HEK293T (cell line): ENCODE results near the gene TTLL6.

Source experiments
- CTCF ChIA-PET: fragments of 350-600 bp; formaldehyde crosslinking; extraction: SDS; loops from one replicate; lab custom pipeline; 2021; ENCODE audit warnings: antibody characterized with exemption, inconsistent platforms; lab: Yijun Ruan, JAX
- POLR2A ChIA-PET: fragments of 350-600 bp; formaldehyde crosslinking; extraction: SDS; loops from one replicate; lab custom pipeline; 2020; ENCODE audit warnings: antibody characterized with exemption, inconsistent platforms; lab: Yijun Ruan, JAX
- DNase-seq: peaks from one replicate; pipeline ENCODE4 v3.0.0; 2012; ENCODE audit warnings: mixed read lengths; ENCODE audit errors: extremely low spot score
- ARNT ChIP-seq: fragments of 450-650 bp; IDR thresholded peaks from 2 replicates; pipeline ENCODE4 v1.6.1; 2017; ENCODE audit warnings: mild to moderate bottlenecking
- BHLHE40 ChIP-seq: fragments of 450-650 bp; IDR thresholded peaks from 2 replicates; pipeline ENCODE4 v1.6.1; 2016; ENCODE audit warnings: mild to moderate bottlenecking, moderate library complexity, borderline replicate concordance
- CTBP1 ChIP-seq: fragments of 450-650 bp; IDR thresholded peaks from 2 replicates; pipeline ENCODE4 v1.6.1; 2016; ENCODE audit warnings: borderline replicate concordance
- ELF4 ChIP-seq: fragments of 450-650 bp; IDR thresholded peaks from 2 replicates; pipeline ENCODE4 v1.6.1; 2017; ENCODE audit warnings: antibody characterized with exemption
- FOXA1 ChIP-seq: fragments of 450-650 bp; IDR thresholded peaks from 2 replicates; pipeline ENCODE4 v1.6.1; 2016; ENCODE audit warnings: mild to moderate bottlenecking
- FOXK2 ChIP-seq: fragments of 450-650 bp; IDR thresholded peaks from 2 replicates; pipeline ENCODE4 v1.6.1; 2016; ENCODE audit warnings: mild to moderate bottlenecking
- FOXM1 ChIP-seq: fragments of 450-650 bp; IDR thresholded peaks from 2 replicates; pipeline ENCODE4 v1.6.1; 2017; ENCODE audit warnings: mild to moderate bottlenecking, borderline replicate concordance
- HDGF ChIP-seq: fragments of 450-650 bp; IDR thresholded peaks from 2 replicates; pipeline ENCODE4 v1.6.1; 2017; ENCODE audit warnings: antibody characterized with exemption, borderline replicate concordance
- L3MBTL2 ChIP-seq: fragments of 450-650 bp; conservative IDR thresholded peaks from 2 replicates; pipeline ENCODE4 v1.6.1; 2016; ENCODE audit warnings: mild to moderate bottlenecking
- LEF1 ChIP-seq: fragments of 450-650 bp; IDR thresholded peaks from 2 replicates; pipeline ENCODE4 v1.6.1; 2017; ENCODE audit warnings: mild to moderate bottlenecking, borderline replicate concordance
- NFRKB ChIP-seq: fragments of 450-650 bp; IDR thresholded peaks from 2 replicates; pipeline ENCODE4 v1.6.1; 2016; ENCODE audit warnings: mild to moderate bottlenecking, moderate library complexity
- SP1 ChIP-seq: fragments of 450-650 bp; IDR thresholded peaks from 2 replicates; pipeline ENCODE4 v1.6.1; 2017
- SUZ12 ChIP-seq: fragments of 450-650 bp; IDR thresholded peaks from 2 replicates; pipeline ENCODE4 v1.6.1; 2016; ENCODE audit warnings: mild to moderate bottlenecking
- TARDBP ChIP-seq: fragments of 450-650 bp; IDR thresholded peaks from 2 replicates; pipeline ENCODE4 v1.6.1; 2016
- ZNF384 ChIP-seq: fragments of 450-650 bp; IDR thresholded peaks from 2 replicates; pipeline ENCODE4 v1.6.1; 2016
- TF ChIP-seq, protein P1 (sequence below): fragments of 450-650 bp; IDR thresholded peaks from 2 replicates; pipeline ENCODE4 v1.6.1; 2016

Gene TTLL6

GRCh38 chr17:48816774-48817590 lies at the start of gene TTLL6:
TSS of gene TTLL6 (minus strand) at chr17:48817229. CDS start at chr17:48817072, 157 bp downstream.
- ChIA-PET POLR2A (interaction anchor here (0.7 to 1.7 kb wide), 3 partner anchors 12 to 76 kb away, joined by 3 to 6 read pairs (median 4); partner anchors contain the start of gene ATP5MC1), CTCF (interaction anchor here (0.9 to 9.6 kb wide), 3 partner anchors 12 to 557 kb away, joined by 3 to 150 read pairs (median 18); no protein-coding TSS in a partner anchor)
- TF ChIP-seq CTBP1 = no peak
- peak; percentile 59; the same call in 1 of the 2 replicates for TF ChIP-seq FOXM1
- DNase-seq = peak; percentile 90

- ChIA-PET CTCF (interaction anchor here (1.0 kb wide), 1 partner anchor 18 kb away, joined by 3 read pairs; no protein-coding TSS in a partner anchor), POLR2A (interaction anchor here (1.2 kb wide), 1 partner anchor 28 kb away, joined by 3 read pairs; no protein-coding TSS in a partner anchor)
- no peak for DNase-seq
- TF ChIP-seq CTBP1 (no peak), L3MBTL2 (no peak), ELF4 (no peak), LEF1 (no peak), ZNF384 (no peak), FOXK2 (no peak), NFRKB (no peak), SUZ12 (no peak), FOXA1 (no peak), HDGF (no peak), TARDBP (no peak), FOXM1 (no peak), SP1 (no peak), ARNT (no peak), BHLHE40 (no peak)
- TF ChIP-seq, protein P1, sequence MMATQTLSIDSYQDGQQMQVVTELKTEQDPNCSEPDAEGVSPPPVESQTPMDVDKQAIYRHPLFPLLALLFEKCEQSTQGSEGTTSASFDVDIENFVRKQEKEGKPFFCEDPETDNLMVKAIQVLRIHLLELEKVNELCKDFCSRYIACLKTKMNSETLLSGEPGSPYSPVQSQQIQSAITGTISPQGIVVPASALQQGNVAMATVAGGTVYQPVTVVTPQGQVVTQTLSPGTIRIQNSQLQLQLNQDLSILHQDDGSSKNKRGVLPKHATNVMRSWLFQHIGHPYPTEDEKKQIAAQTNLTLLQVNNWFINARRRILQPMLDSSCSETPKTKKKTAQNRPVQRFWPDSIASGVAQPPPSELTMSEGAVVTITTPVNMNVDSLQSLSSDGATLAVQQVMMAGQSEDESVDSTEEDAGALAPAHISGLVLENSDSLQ = no peak
Measured at GRCh38 chr17:48860456-48860855, 43.4 kb upstream of the TTLL6 start.

DNA sequence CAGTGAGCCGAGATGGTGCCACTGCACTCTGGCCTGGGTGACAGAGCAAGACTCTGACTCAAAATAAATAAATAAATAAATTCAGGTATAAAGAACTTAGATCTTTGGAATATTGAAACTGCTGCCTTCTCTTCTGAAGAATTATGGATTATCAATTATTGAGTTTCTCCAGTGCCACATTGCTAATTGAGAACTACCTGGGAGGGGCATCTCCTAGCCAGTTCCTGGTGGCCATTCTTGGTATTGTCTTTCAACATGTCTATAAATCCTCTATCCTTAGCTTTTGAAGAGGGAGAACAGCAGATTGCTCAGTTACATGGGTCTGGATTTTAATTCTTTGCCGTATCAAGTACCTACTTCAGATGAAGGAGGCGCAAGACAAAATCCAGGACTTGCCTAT lies 43.0 kb upstream of the TTLL6 start:
- ChIA-PET POLR2A (no interaction called here), CTCF (interaction anchor here (1.0 to 1.1 kb wide), 2 partner anchors 10 to 19 kb away, joined by 3 read pairs; no protein-coding TSS in a partner anchor)
- TF ChIP-seq HDGF = no peak
- no peak for TF ChIP-seq ZNF384
- TF ChIP-seq FOXK2 = no peak
- TF ChIP-seq L3MBTL2 = no peak
- no peak for TF ChIP-seq TARDBP
- TF ChIP-seq FOXM1 = no peak
- no peak for TF ChIP-seq FOXA1
- no peak for TF ChIP-seq LEF1
- TF ChIP-seq NFRKB = no peak
- TF ChIP-seq ARNT = no peak
- TF ChIP-seq ELF4 = no peak
- TF ChIP-seq SUZ12 = no peak
- TF ChIP-seq CTBP1 = no peak
- TF ChIP-seq, protein P1 = no peak
- no peak for TF ChIP-seq BHLHE40
- TF ChIP-seq SP1 = no peak
- DNase-seq = no peak

GRCh38 chr17:48856122-48856821 lies 39.2 kb upstream of the TTLL6 start:
- POLR2A ChIA-PET = no interaction called here
- DNase-seq = no peak
- TF ChIP-seq LEF1 = no peak
- no peak for TF ChIP-seq TARDBP
- no peak for TF ChIP-seq FOXA1
- no peak for TF ChIP-seq SP1
- TF ChIP-seq HDGF = no peak
- no peak for TF ChIP-seq ZNF384
- CTCF ChIA-PET = no interaction called here

- ChIA-PET CTCF (no interaction called here), POLR2A (no interaction called here)
- no peak for DNase-seq
- TF ChIP-seq ARNT (no peak), FOXA1 (no peak), L3MBTL2 (no peak), FOXM1 (no peak), LEF1 (no peak), SUZ12 (no peak), SP1 (no peak), HDGF (no peak), ELF4 (no peak), CTBP1 (no peak), ZNF384 (no peak), NFRKB (no peak), FOXK2 (no peak), TARDBP (no peak), BHLHE40 (no peak)
- TF ChIP-seq, protein P1 = no peak
Measured at GRCh38 chr17:48854774-48855476, 37.9 kb upstream of the TTLL6 start.
